Bronchial epithelial cell (primary cell): ENCODE data around the gene ZNF333. TPM values are rescaled to one million over a fixed set of nuclear protein-coding genes. Genes with fewer than 3 reads are reported as not detected.

Source experiments
- DNase-seq: peaks from one replicate; pipeline ENCODE4 v3.0.0-alpha.2; 2010; ENCODE audit warnings: low read depth
- FAIRE-seq: peaks from 2 replicates; lab custom pipeline; 2011; peaks lifted over from hg19 to GRCh38; lab: Jason Lieb, UNC
- H3K27me3 ChIP-seq: 2 replicates; pipeline ENCODE4 v1.5.1; 2011; ENCODE audit warnings: low read length; ENCODE audit not compliant: control insufficient read depth, insufficient read depth
- H3K36me3 ChIP-seq: 2 replicates; pipeline ENCODE4 v1.5.1; 2011; ENCODE audit warnings: low read length; ENCODE audit not compliant: control insufficient read depth, insufficient read depth
- H3K4me3 ChIP-seq: 2 replicates; pipeline ENCODE4 v1.5.1; 2011; ENCODE audit warnings: mild to moderate bottlenecking, low read depth, low read length, control low read depth
- CTCF ChIP-seq: IDR thresholded peaks from 2 replicates; pipeline ENCODE4 v1.5.1; 2011; ENCODE audit warnings: mild to moderate bottlenecking, moderate library complexity, low read length, control low read depth, inconsistent platforms; ENCODE audit not compliant: insufficient read depth, severe bottlenecking
- total RNA-seq: library from RNA; depleted of rRNA; stranded (reverse); fragments of >200 nt; gene quantifications from 2 replicates; pipeline ENCODE4 v1.2.1, GENCODE V29; 2014

The ZNF333 gene
- 12.3 and 22.9 TPM in 2 replicates for total RNA-seq

- H3K4me3 ChIP-seq: peak within 1 kb of the TSS; percentile 87
- FAIRE-seq: no peak
- no peak for TF ChIP-seq CTCF
- no peaks in the 10 kb centered on the region for H3K27me3 ChIP-seq
- DNase-seq: peak; percentile 67
- H3K36me3 ChIP-seq: peaks cover under 1% of the 10 kb centered on the region
These were observed at the start of gene ZNF333 for GRCh38 chr19:14689598-14690503. Gene ZNF333, plus strand, starts transcription at chr19:14690048. Its CDS starts 3,444 bp downstream, at chr19:14693492.

- Histone ChIP-seq H3K36me3 (no peaks in the 10 kb centered on the region), H3K27me3 (no peaks in the 10 kb centered on the region), H3K4me3 (no peak overlapping the region)
- TF ChIP-seq CTCF: no peak
- DNase-seq (no peak), FAIRE-seq (no peak)
These were observed 41.3 kb upstream of the ZNF333 start for GRCh38 chr19:14648506-14648905.

GRCh38 chr19:14649020-14649419, 40.8 kb upstream of the ZNF333 start:
- FAIRE-seq (no peak), DNase-seq (no peak)
- Histone ChIP-seq H3K36me3 (no peaks in the 10 kb centered on the region), H3K4me3 (no peak overlapping the region), H3K27me3 (no peaks in the 10 kb centered on the region)
- no peak for TF ChIP-seq CTCF

- TF ChIP-seq CTCF: no peak
- DNase-seq (no peak), FAIRE-seq (no peak)
- Histone ChIP-seq H3K27me3 (no peaks in the 10 kb centered on the region), H3K4me3 (no peak overlapping the region), H3K36me3 (no peaks in the 10 kb centered on the region)
These were observed 39.7 kb upstream of the ZNF333 start for GRCh38 chr19:14650161-14650560.

GRCh38 chr19:14654786-14655560, 34.9 kb upstream of the ZNF333 start:
- Histone ChIP-seq H3K27me3 (no peaks in the 10 kb centered on the region), H3K4me3 (no peak overlapping the region), H3K36me3 (no peaks in the 10 kb centered on the region)
- TF ChIP-seq CTCF: no peak
- DNase-seq: no peak
- FAIRE-seq: no peak
